ENCODE measurements around the gene SETMAR.

The SETMAR gene

DNA sequence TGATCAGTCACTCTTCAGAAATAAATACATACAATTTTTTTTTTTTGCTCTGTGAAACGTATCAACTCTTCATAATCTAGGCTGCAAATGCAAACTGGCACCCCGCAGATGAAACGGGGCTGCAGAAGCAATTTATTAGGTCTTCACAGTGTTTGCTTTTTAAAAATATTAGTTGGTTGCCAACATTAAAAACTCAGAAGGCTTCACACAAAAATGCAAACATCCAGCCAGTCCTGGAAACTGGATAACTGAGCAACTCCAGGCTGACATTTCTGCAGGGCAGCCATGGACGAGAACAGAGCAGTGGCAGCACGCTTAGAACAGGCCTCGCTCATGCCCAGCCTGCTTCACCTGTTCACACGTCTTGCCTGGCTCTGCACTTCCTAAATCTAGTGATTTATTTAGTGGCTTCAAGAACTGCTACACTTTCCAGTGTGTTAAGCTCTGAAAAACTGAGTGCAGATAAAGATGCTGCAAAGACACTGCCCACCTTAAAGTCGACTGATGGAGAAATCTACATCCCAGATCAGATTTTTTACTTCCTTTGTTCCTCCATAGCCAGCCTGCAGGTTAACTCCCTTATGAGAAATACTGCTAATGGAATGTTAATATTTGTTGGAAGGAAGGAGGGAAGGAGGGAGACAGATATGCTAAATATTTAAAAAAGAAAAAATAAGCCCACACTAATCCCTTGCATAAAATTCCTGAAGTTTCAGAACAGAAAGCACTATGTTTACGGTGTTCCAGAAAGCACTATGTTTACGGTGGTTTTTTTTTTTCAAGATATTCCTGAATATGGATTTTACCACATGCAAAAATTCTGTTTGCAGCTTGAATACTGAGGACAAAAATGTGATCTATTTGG is 53.6 kb downstream of the SETMAR start:
- DNase-seq (ENCODE audit: insufficient read length, low spot score) (no peak), FAIRE-seq (no peak)
- no peak for TF ChIP-seq SPI1 (IDR thresholded peaks at IDR 0.05; ENCODE audit: low read depth, low read length)
- TF ChIP-seq TAF1 (IDR thresholded peaks at IDR 0.05; ENCODE audit: low read depth, low read length) = no peak
- TF ChIP-seq POLR2AphosphoS5 (IDR thresholded peaks at IDR 0.05; ENCODE audit: low read depth, low read length) = no peak
- no peak for TF ChIP-seq POLR2A (IDR thresholded peaks at IDR 0.05; ENCODE audit: low read depth, low read length)
- no peak for TF ChIP-seq POU2F2 (IDR thresholded peaks at IDR 0.05; ENCODE audit: low read depth, low read length)
- no peak for TF ChIP-seq PAX5 (IDR thresholded peaks at IDR 0.05; ENCODE audit: insufficient read depth, low read length, severe bottlenecking)

DNA sequence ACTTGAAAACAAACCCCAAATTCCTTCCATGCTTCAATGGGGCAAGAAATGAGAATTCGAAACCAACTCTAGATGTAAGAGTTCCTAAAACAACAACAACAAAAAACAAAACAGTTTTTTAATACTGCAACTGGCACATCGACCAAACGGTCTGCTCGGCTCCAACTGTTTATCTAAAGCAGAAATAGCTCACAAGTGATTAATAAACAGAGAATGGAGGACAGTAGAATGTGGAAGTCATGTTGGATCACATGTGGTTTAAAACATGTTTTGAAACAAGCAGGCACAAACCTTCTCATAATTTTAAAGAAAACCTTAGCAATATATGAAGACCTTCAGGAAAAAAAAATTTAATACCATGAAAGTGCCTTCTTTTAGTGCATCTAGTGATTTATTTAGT is 55.1 kb downstream of the SETMAR start:
- DNase-seq (ENCODE audit: insufficient read length, low spot score) (no peak), FAIRE-seq (no peak)
- no peak for TF ChIP-seq POLR2AphosphoS5 (IDR thresholded peaks at IDR 0.05; ENCODE audit: low read depth, low read length)
- no peak for TF ChIP-seq TAF1 (IDR thresholded peaks at IDR 0.05; ENCODE audit: low read depth, low read length)
- TF ChIP-seq SPI1 (IDR thresholded peaks at IDR 0.05; ENCODE audit: low read depth, low read length) = no peak
- TF ChIP-seq POU2F2 (IDR thresholded peaks at IDR 0.05; ENCODE audit: low read depth, low read length) = no peak
- TF ChIP-seq POLR2A (IDR thresholded peaks at IDR 0.05; ENCODE audit: low read depth, low read length) = no peak
- TF ChIP-seq PAX5 (IDR thresholded peaks at IDR 0.05; ENCODE audit: insufficient read depth, low read length, severe bottlenecking) = no peak

DNA sequence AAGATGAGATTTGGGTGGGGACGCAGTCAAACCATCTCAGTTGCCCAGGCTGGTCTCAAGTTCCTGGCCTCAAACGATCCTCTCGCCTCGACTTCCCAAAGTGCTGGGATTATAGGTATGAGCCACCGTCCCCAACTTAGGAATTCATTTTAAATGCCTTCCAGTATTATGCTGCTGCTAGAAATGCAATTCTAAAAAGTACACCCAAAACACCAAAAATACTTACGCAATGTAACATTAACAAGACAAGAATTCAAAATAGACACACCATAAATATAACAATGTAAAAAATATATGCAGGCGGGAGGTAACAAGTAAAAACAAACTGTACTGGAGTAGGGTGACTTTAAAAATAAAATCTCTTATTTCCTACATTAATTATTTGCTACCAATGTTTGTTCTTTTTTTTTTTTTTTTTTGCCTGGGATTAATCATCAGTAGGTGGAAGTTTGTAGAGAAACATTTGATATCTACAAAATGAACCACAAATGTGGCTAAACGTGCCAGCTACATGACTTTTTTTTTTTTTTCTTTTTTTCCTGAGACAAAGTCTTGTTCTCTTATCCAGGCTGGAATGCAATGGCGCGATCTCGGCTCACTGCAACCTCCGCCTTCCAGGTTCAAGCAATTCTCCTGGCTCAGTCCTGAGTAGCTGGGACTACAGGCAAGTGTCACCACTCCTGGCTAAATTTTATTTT is 56.8 kb downstream of the SETMAR start:
- TF ChIP-seq POLR2A (IDR thresholded peaks at IDR 0.05; ENCODE audit: low read depth, low read length) (no peak), PAX5 (IDR thresholded peaks at IDR 0.05; ENCODE audit: insufficient read depth, low read length, severe bottlenecking) (no peak), POU2F2 (IDR thresholded peaks at IDR 0.05; ENCODE audit: low read depth, low read length) (no peak), SPI1 (IDR thresholded peaks at IDR 0.05; ENCODE audit: low read depth, low read length) (no peak), TAF1 (IDR thresholded peaks at IDR 0.05; ENCODE audit: low read depth, low read length) (no peak), POLR2AphosphoS5 (IDR thresholded peaks at IDR 0.05; ENCODE audit: low read depth, low read length) (no peak)
- DNase-seq (ENCODE audit: insufficient read length, low spot score) (no peak), FAIRE-seq (no peak)

DNA sequence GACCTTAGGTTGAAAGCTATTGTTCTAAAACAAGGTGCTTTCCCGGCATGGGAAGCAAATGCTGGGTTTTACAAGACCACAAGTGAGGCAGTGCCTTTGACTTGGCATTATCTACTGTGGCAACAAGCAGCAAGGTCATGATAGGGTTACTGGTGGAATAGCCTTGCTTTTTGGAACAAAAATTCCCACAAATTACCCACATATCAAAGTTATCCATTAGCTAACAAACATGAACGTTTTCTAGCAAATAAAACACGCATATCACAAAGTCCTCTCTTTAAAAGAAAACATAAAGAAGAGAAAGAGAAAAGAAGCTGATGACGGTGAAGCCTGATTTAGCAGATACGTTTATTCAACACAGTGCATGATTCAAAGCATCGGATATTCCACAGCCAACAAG is 57.6 kb downstream of the SETMAR start:
- no peak for TF ChIP-seq POLR2AphosphoS5 (IDR thresholded peaks at IDR 0.05; ENCODE audit: low read depth, low read length)
- TF ChIP-seq SPI1 (IDR thresholded peaks at IDR 0.05; ENCODE audit: low read depth, low read length) = no peak
- TF ChIP-seq POLR2A (IDR thresholded peaks at IDR 0.05; ENCODE audit: low read depth, low read length) = no peak
- TF ChIP-seq TAF1 (IDR thresholded peaks at IDR 0.05; ENCODE audit: low read depth, low read length) = no peak
- TF ChIP-seq PAX5 (IDR thresholded peaks at IDR 0.05; ENCODE audit: insufficient read depth, low read length, severe bottlenecking) = no peak
- TF ChIP-seq POU2F2 (IDR thresholded peaks at IDR 0.05; ENCODE audit: low read depth, low read length) = no peak
- DNase-seq (ENCODE audit: insufficient read length, low spot score) = no peak
- FAIRE-seq = no peak

DNA sequence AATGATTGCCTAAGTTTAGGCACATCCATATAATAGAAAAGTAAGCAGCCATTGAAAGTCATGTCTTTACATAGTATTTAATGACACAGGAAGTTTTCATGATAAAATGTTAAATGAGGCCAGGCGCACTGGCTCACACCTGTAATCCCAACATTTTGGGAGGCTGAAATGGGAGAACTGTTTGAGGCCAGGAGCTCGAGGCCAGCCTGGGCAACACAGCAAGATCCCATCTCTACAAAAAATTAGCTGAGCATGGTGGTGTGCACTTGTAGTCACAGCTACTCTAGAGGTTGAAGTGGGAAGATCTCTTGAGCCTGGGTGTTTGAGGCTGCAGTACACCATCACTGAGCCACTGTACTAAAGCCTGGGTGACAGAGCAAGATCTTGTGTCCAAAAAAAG is 59.4 kb downstream of the SETMAR start:
- TF ChIP-seq SPI1 (IDR thresholded peaks at IDR 0.05; ENCODE audit: low read depth, low read length) (no peak), TAF1 (IDR thresholded peaks at IDR 0.05; ENCODE audit: low read depth, low read length) (no peak), POU2F2 (IDR thresholded peaks at IDR 0.05; ENCODE audit: low read depth, low read length) (no peak), POLR2A (IDR thresholded peaks at IDR 0.05; ENCODE audit: low read depth, low read length) (no peak), PAX5 (IDR thresholded peaks at IDR 0.05; ENCODE audit: insufficient read depth, low read length, severe bottlenecking) (no peak), POLR2AphosphoS5 (IDR thresholded peaks at IDR 0.05; ENCODE audit: low read depth, low read length) (no peak)
- FAIRE-seq = no peak
- DNase-seq (ENCODE audit: insufficient read length, low spot score) = no peak
